ENCODE data around the gene HARBI1. TPM values are rescaled to one million over a fixed set of nuclear protein-coding genes. Genes with fewer than 3 reads are reported as not detected.

Gene HARBI1
- total and polyA plus RNA-seq, 10 of the 15 experiments (the other 5 are each of a cell fraction or from before 2014, with no cell fraction given) = 3.6 to 8.4 (median 5.2) TPM

GRCh38 chr11:46603704-46604308 lies 13.2 kb downstream of the HARBI1 start (continued):
- TF ChIP-seq PKNOX1 (IDR thresholded peaks at IDR 0.05) = peak; percentile 51
- TF ChIP-seq MTA2 (IDR thresholded peaks at IDR 0.05; ENCODE audit: low read depth) = peak; percentile 32; the same call in 1 of the 2 replicates
- TF ChIP-seq BHLHE40 (IDR thresholded peaks at IDR 0.05; ENCODE audit: borderline replicate concordance in 1 of 2, low read depth in 2 of 2, low read length in 1 of 2) = no peak
- no peak for TF ChIP-seq RUNX3 (IDR thresholded peaks at IDR 0.05; ENCODE audit: low read length)
- no peak for TF ChIP-seq TCF3 (IDR thresholded peaks at IDR 0.05; ENCODE audit: borderline replicate concordance, insufficient read depth, low read depth, low read length)
- TF ChIP-seq ZNF622 (IDR thresholded peaks at IDR 0.05) = no peak
- TF ChIP-seq SRF (IDR thresholded peaks at IDR 0.05; ENCODE audit: low read depth in 2 of 2, low read length in 2 of 2) = 0 out of 4 replicates have a peak, but pooled peaks of 1 of the 2 experiments have one; percentile 44
- TF ChIP-seq EED (IDR thresholded peaks at IDR 0.05; ENCODE audit: low read depth) = peak; percentile 80
- no peak for TF ChIP-seq HCFC1 (IDR thresholded peaks at IDR 0.05; ENCODE audit: low read length)
- peak; percentile 72 to 79 for TF ChIP-seq IKZF2 (IDR thresholded peaks at IDR 0.05)
- TF ChIP-seq, protein P1, sequence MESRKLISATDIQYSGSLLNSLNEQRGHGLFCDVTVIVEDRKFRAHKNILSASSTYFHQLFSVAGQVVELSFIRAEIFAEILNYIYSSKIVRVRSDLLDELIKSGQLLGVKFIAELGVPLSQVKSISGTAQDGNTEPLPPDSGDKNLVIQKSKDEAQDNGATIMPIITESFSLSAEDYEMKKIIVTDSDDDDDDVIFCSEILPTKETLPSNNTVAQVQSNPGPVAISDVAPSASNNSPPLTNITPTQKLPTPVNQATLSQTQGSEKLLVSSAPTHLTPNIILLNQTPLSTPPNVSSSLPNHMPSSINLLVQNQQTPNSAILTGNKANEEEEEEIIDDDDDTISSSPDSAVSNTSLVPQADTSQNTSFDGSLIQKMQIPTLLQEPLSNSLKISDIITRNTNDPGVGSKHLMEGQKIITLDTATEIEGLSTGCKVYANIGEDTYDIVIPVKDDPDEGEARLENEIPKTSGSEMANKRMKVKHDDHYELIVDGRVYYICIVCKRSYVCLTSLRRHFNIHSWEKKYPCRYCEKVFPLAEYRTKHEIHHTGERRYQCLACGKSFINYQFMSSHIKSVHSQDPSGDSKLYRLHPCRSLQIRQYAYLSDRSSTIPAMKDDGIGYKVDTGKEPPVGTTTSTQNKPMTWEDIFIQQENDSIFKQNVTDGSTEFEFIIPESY (IDR thresholded peaks at IDR 0.05) = peak; percentile 85
- no peak for TF ChIP-seq FOXK2 (IDR thresholded peaks at IDR 0.05)
- no peak for TF ChIP-seq HDAC6 (IDR thresholded peaks at IDR 0.05; ENCODE audit: unreplicated experiment)
- no peak for TF ChIP-seq LARP7 (IDR thresholded peaks at IDR 0.05)
- no peak for TF ChIP-seq NFYA (IDR thresholded peaks at IDR 0.05; ENCODE audit: borderline replicate concordance, low read depth, low read length)
- no peak for TF ChIP-seq GABPA (IDR thresholded peaks at IDR 0.05; ENCODE audit: low read depth)
- peak; percentile 94 for TF ChIP-seq SPI1 (IDR thresholded peaks at IDR 0.05; ENCODE audit: borderline replicate concordance, insufficient read depth, low read depth, low read length)
- TF ChIP-seq SREBF2 (IDR thresholded peaks at IDR 0.05; ENCODE audit: low read length) = no peak
- no peak for TF ChIP-seq SUPT20H (IDR thresholded peaks at IDR 0.05; ENCODE audit: borderline replicate concordance, control insufficient read depth, low read depth, low read length)
- no peak for TF ChIP-seq JUND (IDR thresholded peaks at IDR 0.05; ENCODE audit: low read depth, low read length)
- no peak for TF ChIP-seq SIX5 (IDR thresholded peaks at IDR 0.05; ENCODE audit: low read depth, low read length, severe bottlenecking)
- no peak for TF ChIP-seq EGR1 (IDR thresholded peaks at IDR 0.05; ENCODE audit: borderline replicate concordance in 1 of 2, low read depth in 2 of 2, low read length in 2 of 2)
- TF ChIP-seq CREM (IDR thresholded peaks at IDR 0.05; ENCODE audit: low read depth) = 0 out of 2 replicates have a peak, but pooled peaks have one; percentile 46
- TF ChIP-seq SMAD1 (IDR thresholded peaks at IDR 0.05; ENCODE audit: low read depth, partially characterized antibody) = no peak
- no peak for TF ChIP-seq POU2F2 (IDR thresholded peaks at IDR 0.05; ENCODE audit: borderline replicate concordance, low read depth, low read length)
- TF ChIP-seq TCF12 (IDR thresholded peaks at IDR 0.05; ENCODE audit: low read depth, low read length) = 0 out of 2 replicates have a peak, but pooled peaks have one; percentile 10
- no peak for TF ChIP-seq PAX8 (IDR thresholded peaks at IDR 0.05)
- peak in 1 of 2 experiments; percentile 61; a peak in 1 of 4 replicates for TF ChIP-seq ETV6 (conservative IDR thresholded peaks at IDR 0.05 in 1 of 2, IDR thresholded peaks at IDR 0.05 in 1 of 2; ENCODE audit: borderline replicate concordance in 1 of 2, low read depth in 1 of 2)
- no peak for TF ChIP-seq ZZZ3 (IDR thresholded peaks at IDR 0.05; ENCODE audit: control insufficient read depth, insufficient read length, low read depth)
- TF ChIP-seq KLF5 (IDR thresholded peaks at IDR 0.05; ENCODE audit: partially characterized antibody) = no peak
- peak; percentile 73 for TF ChIP-seq MEF2A (IDR thresholded peaks at IDR 0.05; ENCODE audit: insufficient read depth, low read depth, low read length)
